GM18519 (cell line): ENCODE measurements around the gene MYH13.

Source experiments
- ATAC-seq: cut with Tn5 transposase; IDR thresholded peaks from one replicate; pipeline ENCODE4 v1.9.1; 2021; ENCODE audit warnings: mild to moderate bottlenecking, moderate library complexity; ENCODE audit not compliant: unreplicated experiment, low FRiP score

MYH13 gene

GRCh38 chr17:10372906-10373305, at the start of gene MYH13:
TSS of gene MYH13 (minus strand) at chr17:10373006. CDS start at chr17:10364530, 8,476 bp downstream.
- ATAC-seq = no peak

- no peak for ATAC-seq
Measured at GRCh38 chr17:10421900-10422542, 49.2 kb upstream of the MYH13 start, which contains the start of gene MYH8. TSS of gene MYH8 (minus strand) at chr17:10421950. CDS start at chr17:10420227, 1,723 bp downstream.

GRCh38 chr17:10421211-10421610, 48.4 kb upstream of the MYH13 start:
- no peak for ATAC-seq

- ATAC-seq = no peak
Measured at GRCh38 chr17:10420811-10421210, 48.0 kb upstream of the MYH13 start.

GRCh38 chr17:10417431-10417830, 44.6 kb upstream of the MYH13 start:
- ATAC-seq = no peak

- no peak for ATAC-seq
Measured at GRCh38 chr17:10415161-10415560, 42.4 kb upstream of the MYH13 start.

GRCh38 chr17:10403589-10403988, 30.8 kb upstream of the MYH13 start:
- no peak for ATAC-seq

- ATAC-seq = no peak
Measured at GRCh38 chr17:10398352-10398751, 25.5 kb upstream of the MYH13 start.

GRCh38 chr17:10396524-10397163, 23.8 kb upstream of the MYH13 start:
- no peak for ATAC-seq

- no peak for ATAC-seq
Measured at GRCh38 chr17:10394201-10394887, 21.5 kb upstream of the MYH13 start.

GRCh38 chr17:10392880-10393279, 20.1 kb upstream of the MYH13 start:
- no peak for ATAC-seq

- no peak for ATAC-seq
Measured at GRCh38 chr17:10385871-10386270, 13.1 kb upstream of the MYH13 start.

- ATAC-seq = no peak
Measured at GRCh38 chr17:10384175-10384574, 11.4 kb upstream of the MYH13 start.

- no peak for ATAC-seq
Measured at GRCh38 chr17:10380631-10381408, 8.0 kb upstream of the MYH13 start.

- ATAC-seq = no peak
Measured at GRCh38 chr17:10370016-10370608, 2.7 kb downstream of the MYH13 start.

- ATAC-seq = no peak
Measured at GRCh38 chr17:10369239-10369638, 3.6 kb downstream of the MYH13 start.

GRCh38 chr17:10368561-10368960, 4.2 kb downstream of the MYH13 start:
- no peak for ATAC-seq

GRCh38 chr17:10360578-10360977, 12.2 kb downstream of the MYH13 start:
- no peak for ATAC-seq

- no peak for ATAC-seq
Measured at GRCh38 chr17:10357768-10358167, 15.0 kb downstream of the MYH13 start.

- no peak for ATAC-seq
Measured at GRCh38 chr17:10354651-10355050, 18.2 kb downstream of the MYH13 start.
